ENCODE results near the gene LMO7.

GRCh38 chr13:75785130-75785529 lies 149.0 kb downstream of the LMO7 start:
- TF ChIP-seq POLR2AphosphoS5 (IDR thresholded peaks at IDR 0.05; ENCODE audit: borderline replicate concordance, low read depth, low read length): no peak
- no peak for TF ChIP-seq EZH2 (IDR thresholded peaks at IDR 0.05)
- TF ChIP-seq FOXP2 (optimal IDR thresholded peaks at IDR 0.05; ENCODE audit: control extremely low read depth, extremely low read length, insufficient read depth): no peak

Measured in SK-N-MC (cell line).